ENCODE measurements around the gene IFT81. TPM values are rescaled to one million over a fixed set of nuclear protein-coding genes. Genes with fewer than 3 reads are reported as not detected.

The IFT81 gene
- total and polyA plus RNA-seq, 2 experiments from 2014 or later: 17.5 to 22.3 TPM

- H3K27me3 ChIP-seq (ENCODE audit: insufficient read depth): peaks cover 2% of the 10 kb centered on the region; the same call in 1 of the 2 replicates
These were observed 6.0 kb upstream of the IFT81 start for GRCh38 chr12:110117956-110118685.

GRCh38 chr12:110122929-110123328 lies 1.2 kb upstream of the IFT81 start:
- DNase-seq (ENCODE audit: low spot score): no peak
- H3K4me3 ChIP-seq: no peak overlapping the region
- Mint-ChIP-seq H3K9me3 (no peaks in the 10 kb centered on the region; the same call in 2 of the 3 replicates), H3K27ac (no peak overlapping the region), H3K36me3 (ENCODE audit: low read depth) (no peaks in the 10 kb centered on the region), H3K4me3 (no peak overlapping the region; the same call in 2 of the 3 replicates), H3K4me1 (peaks cover 17% of the 10 kb centered on the region), H3K27me3 (ENCODE audit: insufficient read depth, low read depth, poor library complexity) (peaks cover 11% of the 10 kb centered on the region)
- H3K36me3 ChIP-seq (ENCODE audit: insufficient read depth): no peaks in the 10 kb centered on the region
- H3K9me2 ChIP-seq (ENCODE audit: insufficient read depth): no peaks in the 10 kb centered on the region
- peaks cover 20% of the 10 kb centered on the region for H3K4me1 ChIP-seq (ENCODE audit: insufficient read depth)
- H3K27ac ChIP-seq (ENCODE audit: low read depth): no peak overlapping the region
- no peak for ATAC-seq
- no peaks in the 10 kb centered on the region for H3F3A ChIP-seq (replicated peaks; ENCODE audit: low read depth)
- H3K4me2 ChIP-seq: peak overlapping the region; percentile 74
- H2AFZ ChIP-seq: peak overlapping the region; percentile 87
- peaks cover 5% of the 10 kb centered on the region; the same call in 1 of the 2 replicates for H3K27me3 ChIP-seq (ENCODE audit: insufficient read depth)
- H4K20me1 ChIP-seq (replicated peaks; ENCODE audit: insufficient read depth): no peaks in the 10 kb centered on the region
- no peaks in the 10 kb centered on the region for H3K79me2 ChIP-seq (replicated peaks; ENCODE audit: insufficient read depth)
- TF ChIP-seq REST (IDR thresholded peaks at IDR 0.05; ENCODE audit: unreplicated experiment): no peak
- TF ChIP-seq CREB1 (CRISPR knock-in tag; IDR thresholded peaks at IDR 0.05; ENCODE audit: low read depth): no peak
- no peak for TF ChIP-seq EZH2phosphoT487 (IDR thresholded peaks at IDR 0.05; ENCODE audit: unreplicated experiment)
- TF ChIP-seq STAT1 (IDR thresholded peaks at IDR 0.05; ENCODE audit: unreplicated experiment): no peak
- no peak for TF ChIP-seq POLR2AphosphoS5 (IDR thresholded peaks at IDR 0.05; ENCODE audit: low read depth)
- TF ChIP-seq ZNF462 (CRISPR knock-in tag; IDR thresholded peaks at IDR 0.05): no peak
- TF ChIP-seq EZH2 (IDR thresholded peaks at IDR 0.05; ENCODE audit: low read depth, unreplicated experiment): no peak
- no peak for TF ChIP-seq ZNF331 (CRISPR knock-in tag; IDR thresholded peaks at IDR 0.05; ENCODE audit: low read depth)
- TF ChIP-seq NANOG (IDR thresholded peaks at IDR 0.05; ENCODE audit: borderline replicate concordance): no peak
- TF ChIP-seq ETS1 (IDR thresholded peaks at IDR 0.05): no peak

More at GRCh38 chr12:110117956-110118685, 6.0 kb upstream of the IFT81 start:
- Mint-ChIP-seq H3K4me1 (peaks cover 11% of the 10 kb centered on the region), H3K27ac (no peak overlapping the region), H3K4me3 (no peak overlapping the region), H3K9me3 (no peaks in the 10 kb centered on the region), H3K27me3 (ENCODE audit: insufficient read depth, low read depth, poor library complexity) (peaks cover 8% of the 10 kb centered on the region), H3K36me3 (ENCODE audit: low read depth) (no peaks in the 10 kb centered on the region)
- no peak overlapping the region for H3K4me2 ChIP-seq
- H3F3A ChIP-seq (replicated peaks; ENCODE audit: low read depth): no peaks in the 10 kb centered on the region
- ATAC-seq (no peak), DNase-seq (ENCODE audit: low spot score) (no peak)
- no peaks in the 10 kb centered on the region for H3K9me2 ChIP-seq (ENCODE audit: insufficient read depth)
- no peaks in the 10 kb centered on the region for H3K79me2 ChIP-seq (replicated peaks; ENCODE audit: insufficient read depth)
- no peak overlapping the region for H3K27ac ChIP-seq (ENCODE audit: low read depth)
- H3K36me3 ChIP-seq (ENCODE audit: insufficient read depth): no peaks in the 10 kb centered on the region
- TF ChIP-seq CREB1 (CRISPR knock-in tag; IDR thresholded peaks at IDR 0.05; ENCODE audit: low read depth) (no peak), STAT1 (IDR thresholded peaks at IDR 0.05; ENCODE audit: unreplicated experiment) (no peak)
- H4K20me1 ChIP-seq (replicated peaks; ENCODE audit: insufficient read depth): no peaks in the 10 kb centered on the region
- H3K4me3 ChIP-seq: no peak overlapping the region
- peaks cover 12% of the 10 kb centered on the region for H3K4me1 ChIP-seq (ENCODE audit: insufficient read depth)
- H2AFZ ChIP-seq: no peak overlapping the region

Measured in GM23338 (cell line).